Fibroblast of upper back skin (primary cell): Measurements from ENCODE around the gene TBXAS1.

Experiments
- DNase-seq: peaks from one replicate; pipeline ENCODE4 v3.0.0-alpha.2; 2013

The TBXAS1 gene

GRCh38 chr7:139857791-139858190 lies 28.7 kb downstream of the TBXAS1 start:
- DNase-seq: no peak

- DNase-seq: no peak
These were observed 31.2 kb downstream of the TBXAS1 start for GRCh38 chr7:139860090-139860775.

GRCh38 chr7:139861803-139862202 lies 32.7 kb downstream of the TBXAS1 start:
- DNase-seq: no peak

- no peak for DNase-seq
These were observed 37.2 kb downstream of the TBXAS1 start for GRCh38 chr7:139866047-139866837.

- no peak for DNase-seq
These were observed 38.8 kb downstream of the TBXAS1 start for GRCh38 chr7:139867847-139868246.

- DNase-seq: no peak
These were observed 40.8 kb downstream of the TBXAS1 start for GRCh38 chr7:139869886-139870285.

- DNase-seq: no peak
These were observed 41.3 kb downstream of the TBXAS1 start for GRCh38 chr7:139870380-139870779.

- DNase-seq: peak; percentile 70
These were observed 42.3 kb downstream of the TBXAS1 start for GRCh38 chr7:139871331-139871730.

- DNase-seq: no peak
These were observed 42.8 kb downstream of the TBXAS1 start for GRCh38 chr7:139871820-139872219.

- no peak for DNase-seq
These were observed 44.7 kb downstream of the TBXAS1 start for GRCh38 chr7:139873593-139874301.

- no peak for DNase-seq
These were observed 45.2 kb downstream of the TBXAS1 start for GRCh38 chr7:139874302-139874629.

- no peak for DNase-seq
These were observed 46.8 kb downstream of the TBXAS1 start for GRCh38 chr7:139875821-139876241.

- peak; percentile 34 for DNase-seq
These were observed 47.7 kb downstream of the TBXAS1 start for GRCh38 chr7:139876622-139877283.

- DNase-seq: no peak
These were observed 54.8 kb downstream of the TBXAS1 start for GRCh38 chr7:139883814-139884213.

GRCh38 chr7:139884441-139884840 lies 55.4 kb downstream of the TBXAS1 start:
- no peak for DNase-seq

- no peak for DNase-seq
These were observed 56.4 kb downstream of the TBXAS1 start for GRCh38 chr7:139885511-139885910.

- no peak for DNase-seq
These were observed 57.1 kb downstream of the TBXAS1 start for GRCh38 chr7:139886206-139886605.

- no peak for DNase-seq
These were observed 57.8 kb downstream of the TBXAS1 start for GRCh38 chr7:139886899-139887298.

- no peak for DNase-seq
These were observed 59.0 kb downstream of the TBXAS1 start for GRCh38 chr7:139887992-139888481.

- DNase-seq: peak; percentile 19
These were observed 60.3 kb downstream of the TBXAS1 start for GRCh38 chr7:139889186-139889871.

- no peak for DNase-seq
These were observed 64.4 kb downstream of the TBXAS1 start for GRCh38 chr7:139893461-139893860.

GRCh38 chr7:139893999-139894398 lies 64.9 kb downstream of the TBXAS1 start:
- DNase-seq: no peak
